Measurements from ENCODE around the gene FBF1. TPM values are rescaled to one million over a fixed set of nuclear protein-coding genes. Genes with fewer than 3 reads are reported as not detected.

The FBF1 gene
- 10 to 100 TPM; 18.9 to 31.3 TPM for total RNA-seq

- intact Hi-C loops (cut with DNase I), result no loop called here
- H3K36me3 ChIP-seq, result no peaks in the 10 kb centered on the region
- TF ChIP-seq POLR2AphosphoS5 (IDR thresholded peaks at IDR 0.05) (peak; percentile 98), POLR2A (IDR thresholded peaks at IDR 0.05) (peak; percentile 84)
- TF ChIP-seq, protein P1, sequence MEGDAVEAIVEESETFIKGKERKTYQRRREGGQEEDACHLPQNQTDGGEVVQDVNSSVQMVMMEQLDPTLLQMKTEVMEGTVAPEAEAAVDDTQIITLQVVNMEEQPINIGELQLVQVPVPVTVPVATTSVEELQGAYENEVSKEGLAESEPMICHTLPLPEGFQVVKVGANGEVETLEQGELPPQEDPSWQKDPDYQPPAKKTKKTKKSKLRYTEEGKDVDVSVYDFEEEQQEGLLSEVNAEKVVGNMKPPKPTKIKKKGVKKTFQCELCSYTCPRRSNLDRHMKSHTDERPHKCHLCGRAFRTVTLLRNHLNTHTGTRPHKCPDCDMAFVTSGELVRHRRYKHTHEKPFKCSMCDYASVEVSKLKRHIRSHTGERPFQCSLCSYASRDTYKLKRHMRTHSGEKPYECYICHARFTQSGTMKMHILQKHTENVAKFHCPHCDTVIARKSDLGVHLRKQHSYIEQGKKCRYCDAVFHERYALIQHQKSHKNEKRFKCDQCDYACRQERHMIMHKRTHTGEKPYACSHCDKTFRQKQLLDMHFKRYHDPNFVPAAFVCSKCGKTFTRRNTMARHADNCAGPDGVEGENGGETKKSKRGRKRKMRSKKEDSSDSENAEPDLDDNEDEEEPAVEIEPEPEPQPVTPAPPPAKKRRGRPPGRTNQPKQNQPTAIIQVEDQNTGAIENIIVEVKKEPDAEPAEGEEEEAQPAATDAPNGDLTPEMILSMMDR (IDR thresholded peaks at IDR 0.05), result peak in 1 of 4 experiments; percentile 43
- H3K4me1 ChIP-seq (replicated peaks), result no peaks in the 10 kb centered on the region
- peak; percentile 93 for DNase-seq (ENCODE audit: low spot score)
- WGBS, result under 1% methylated on average over 45 of the region's 63 CpGs
- H3K27ac ChIP-seq, result peak within 1 kb of the TSS; percentile 63 to 66
- H3K27me3 ChIP-seq (replicated peaks; ENCODE audit: insufficient read depth), result no peaks in the 10 kb centered on the region
- H3K9me3 ChIP-seq, result no peaks in the 10 kb centered on the region
- H3K4me3 ChIP-seq, result peak within 1 kb of the TSS; percentile 55 to 86
Observed at GRCh38 chr17:75940727-75941441, at the start of gene FBF1. FBF1 (minus strand) TSS chr17:75941042; CDS start chr17:75938149, 2,893 bp downstream.

DNA sequence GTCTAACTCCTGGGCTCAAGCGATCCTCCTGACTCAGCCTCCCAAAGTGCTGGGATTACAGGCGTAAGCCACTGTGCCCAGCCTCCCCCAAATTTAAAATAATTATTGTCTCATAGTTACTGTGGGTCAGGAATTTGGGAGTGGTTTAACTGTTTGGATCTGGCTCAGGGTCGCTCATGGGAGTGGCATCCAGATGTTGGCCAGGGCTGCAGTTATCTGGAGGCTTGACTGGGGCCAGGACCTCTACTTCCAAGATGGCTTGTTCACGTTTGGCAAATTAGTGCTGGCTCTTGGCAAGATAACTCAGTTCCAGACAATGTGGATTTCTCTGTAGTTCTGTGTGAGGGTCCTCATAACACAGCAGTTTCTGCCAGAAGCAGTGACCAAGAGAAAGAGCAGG, 46.2 kb upstream of the FBF1 start:
- intact Hi-C loops (cut with DNase I), result no loop called here
- no peak for TF ChIP-seq POLR2A (IDR thresholded peaks at IDR 0.05)
- DNase-seq (ENCODE audit: low spot score), result no peak
- Histone ChIP-seq H3K4me3 (no peak overlapping the region), H3K4me1 (replicated peaks) (no peaks in the 10 kb centered on the region), H3K36me3 (no peaks in the 10 kb centered on the region), H3K27me3 (replicated peaks; ENCODE audit: insufficient read depth) (no peaks in the 10 kb centered on the region), H3K9me3 (no peaks in the 10 kb centered on the region), H3K27ac (no peak overlapping the region)
- WGBS, result 83% methylated on average over 4 of the region's 4 CpGs

GRCh38 chr17:75985986-75986385, 45.1 kb upstream of the FBF1 start:
- H3K27me3 ChIP-seq (replicated peaks; ENCODE audit: insufficient read depth), result no peaks in the 10 kb centered on the region
- no peaks in the 10 kb centered on the region for H3K9me3 ChIP-seq
- no peak overlapping the region for H3K4me3 ChIP-seq
- H3K36me3 ChIP-seq, result no peaks in the 10 kb centered on the region
- no peaks in the 10 kb centered on the region for H3K4me1 ChIP-seq (replicated peaks)
- 67% methylated on average over 4 of the region's 4 CpGs for WGBS
- DNase-seq (ENCODE audit: low spot score), result no peak
- no peak overlapping the region for H3K27ac ChIP-seq
- intact Hi-C loops (cut with DNase I), result no loop called here
- no peak for TF ChIP-seq POLR2AphosphoS5 (IDR thresholded peaks at IDR 0.05)
- no peak for TF ChIP-seq POLR2A (IDR thresholded peaks at IDR 0.05)
- TF ChIP-seq, protein P1 (IDR thresholded peaks at IDR 0.05), result no peak

- Histone ChIP-seq H3K4me1 (replicated peaks) (no peaks in the 10 kb centered on the region), H3K4me3 (no peak overlapping the region), H3K27me3 (replicated peaks; ENCODE audit: insufficient read depth) (no peaks in the 10 kb centered on the region), H3K27ac (no peak overlapping the region), H3K9me3 (no peaks in the 10 kb centered on the region), H3K36me3 (no peaks in the 10 kb centered on the region)
- WGBS, result 75% methylated on average over 6 of the region's 6 CpGs
- no peak for DNase-seq (ENCODE audit: low spot score)
- intact Hi-C loops (cut with DNase I), result no loop called here
- TF ChIP-seq POLR2A (IDR thresholded peaks at IDR 0.05) (no peak), POLR2AphosphoS5 (IDR thresholded peaks at IDR 0.05) (no peak)
- TF ChIP-seq, protein P1 (IDR thresholded peaks at IDR 0.05), result no peak
Observed at GRCh38 chr17:75983501-75984181, 42.8 kb upstream of the FBF1 start.

- WGBS, result 95% methylated on average over 7 of the region's 7 CpGs
- DNase-seq (ENCODE audit: low spot score), result no peak
- intact Hi-C loops (cut with DNase I), result no loop called here
- H3K27ac ChIP-seq, result no peak overlapping the region
- no peaks in the 10 kb centered on the region for H3K27me3 ChIP-seq (replicated peaks; ENCODE audit: insufficient read depth)
- no peaks in the 10 kb centered on the region for H3K4me1 ChIP-seq (replicated peaks)
- no peaks in the 10 kb centered on the region for H3K36me3 ChIP-seq
- H3K4me3 ChIP-seq, result no peak overlapping the region
- TF ChIP-seq POLR2A (IDR thresholded peaks at IDR 0.05) (no peak), POLR2AphosphoS5 (IDR thresholded peaks at IDR 0.05) (no peak)
- TF ChIP-seq, protein P1 (IDR thresholded peaks at IDR 0.05), result no peak
- no peaks in the 10 kb centered on the region for H3K9me3 ChIP-seq
Observed at GRCh38 chr17:75981019-75981615, 40.3 kb upstream of the FBF1 start.
